H9 (cell line): ENCODE results near the gene SNRNP25. TPM values are rescaled to one million over a fixed set of nuclear protein-coding genes. Genes with fewer than 3 reads are reported as not detected.

Experiments
- DNase-seq: peaks from one replicate; pipeline ENCODE4 v3.0.0-alpha.2; 2017
- H2AFZ ChIP-seq: one replicate; pipeline ENCODE4 v1.6.1; 2013; ENCODE audit warnings: mild to moderate bottlenecking, low read length, control low read depth, moderate library complexity
- H2AK5ac ChIP-seq: 2 replicates; pipeline ENCODE4 v1.6.1; 2013; ENCODE audit warnings: low read length, control low read depth, mixed read lengths; ENCODE audit not compliant: insufficient read length
- H2BK120ac ChIP-seq: one replicate; pipeline ENCODE4 v1.6.1; 2013; ENCODE audit warnings: low read depth, mild to moderate bottlenecking, low read length, control low read depth, inconsistent platforms; ENCODE audit not compliant: poor library complexity, severe bottlenecking
- H2BK12ac ChIP-seq: 2 replicates; pipeline ENCODE4 v1.6.1; 2013; ENCODE audit warnings: low read length, control low read depth, mixed read lengths, low read depth; ENCODE audit not compliant: insufficient read length
- H2BK15ac ChIP-seq: 2 replicates; pipeline ENCODE4 v1.6.1; 2013; ENCODE audit warnings: low read depth, low read length, control low read depth
- H2BK20ac ChIP-seq: one replicate; pipeline ENCODE4 v1.6.1; 2013; ENCODE audit warnings: low read depth, mild to moderate bottlenecking, low read length, control low read depth, inconsistent platforms; ENCODE audit not compliant: poor library complexity, severe bottlenecking
- H2BK5ac ChIP-seq: 2 replicates; pipeline ENCODE4 v1.6.1; 2013; ENCODE audit warnings: low read length, control low read depth, mixed read lengths; ENCODE audit not compliant: insufficient read length
- H3K14ac ChIP-seq: 2 replicates; pipeline ENCODE4 v1.6.1; 2013; ENCODE audit warnings: low read length, control low read depth; ENCODE audit not compliant: insufficient read depth
- H3K18ac ChIP-seq: 2 replicates; pipeline ENCODE4 v1.6.1; 2013; ENCODE audit warnings: low read depth, mild to moderate bottlenecking, mixed read lengths, low read length, control low read depth; ENCODE audit not compliant: insufficient read length
- H3K23ac ChIP-seq: 2 replicates; pipeline ENCODE4 v1.6.1; 2013; ENCODE audit warnings: low read length, control low read depth, mixed read lengths, low read depth; ENCODE audit not compliant: insufficient read length
- H3K23me2 ChIP-seq: 2 replicates; pipeline ENCODE4 v1.6.1; 2013; ENCODE audit warnings: low read depth, mild to moderate bottlenecking, mixed read lengths, low read length, control low read depth; ENCODE audit not compliant: insufficient read length, poor library complexity, severe bottlenecking
- H3K27ac ChIP-seq: 2 replicates; pipeline ENCODE4 v1.5.1; 2013; ENCODE audit warnings: low read length, control low read depth, mixed read lengths, low read depth; ENCODE audit not compliant: insufficient read length
- H3K27me3 ChIP-seq: 2 replicates; pipeline ENCODE4 v1.6.1; 2013; ENCODE audit warnings: low read length, control low read depth, inconsistent platforms; ENCODE audit not compliant: insufficient read depth
- H3K4ac ChIP-seq: 2 replicates; pipeline ENCODE4 v1.6.1; 2013; ENCODE audit warnings: low read depth, mild to moderate bottlenecking, control low read depth, inconsistent platforms, low read length, moderate library complexity
- H3K4me1 ChIP-seq: 2 replicates; pipeline ENCODE4 v1.6.1; 2013; ENCODE audit warnings: low read length, control low read depth, inconsistent platforms; ENCODE audit not compliant: insufficient read depth
- H3K4me2 ChIP-seq: 2 replicates; pipeline ENCODE4 v1.6.1; 2013; ENCODE audit warnings: low read length, control low read depth, mixed read lengths; ENCODE audit not compliant: insufficient read length, insufficient read depth
- H3K56ac ChIP-seq: 2 replicates; pipeline ENCODE4 v1.6.1; 2013; ENCODE audit warnings: low read depth, mild to moderate bottlenecking, mixed read lengths, low read length, control low read depth; ENCODE audit not compliant: insufficient read length
- H3K79me1 ChIP-seq: 2 replicates; pipeline ENCODE4 v1.6.1; 2013; ENCODE audit warnings: low read depth, mild to moderate bottlenecking, moderate library complexity, low read length, control low read depth, inconsistent platforms; ENCODE audit not compliant: insufficient read depth, poor library complexity, severe bottlenecking
- H3K79me2 ChIP-seq: 2 replicates; pipeline ENCODE4 v1.6.1; 2013; ENCODE audit warnings: low read length, control low read depth, inconsistent platforms; ENCODE audit not compliant: insufficient read depth
- H3K9ac ChIP-seq: 2 replicates; pipeline ENCODE4 v1.6.1; 2013; ENCODE audit warnings: low read length, control low read depth, mixed read lengths; ENCODE audit not compliant: insufficient read length; ENCODE audit errors: extremely low read depth
- H3K9me3 ChIP-seq: one replicate; pipeline ENCODE4 v1.6.1; 2013; ENCODE audit warnings: low read depth, low read length, inconsistent platforms; ENCODE audit not compliant: control insufficient read depth
- H3T11ph ChIP-seq: one replicate; pipeline ENCODE4 v1.6.1; 2013; ENCODE audit warnings: mild to moderate bottlenecking, low read length, control low read depth, inconsistent platforms
- H4K20me1 ChIP-seq: one replicate; pipeline ENCODE4 v1.6.1; 2013; ENCODE audit not compliant: control insufficient read depth, insufficient read length, insufficient read depth
- H4K5ac ChIP-seq: 2 replicates; pipeline ENCODE4 v1.6.1; 2013; ENCODE audit warnings: low read depth, mild to moderate bottlenecking, mixed read lengths, low read length, control low read depth; ENCODE audit not compliant: insufficient read length
- H4K8ac ChIP-seq: replicated peaks from 2 replicates; pipeline ENCODE4 v1.6.1; 2013; ENCODE audit warnings: low read length, control low read depth, mixed read lengths, low read depth; ENCODE audit not compliant: insufficient read length
- H4K91ac ChIP-seq: 2 replicates; pipeline ENCODE4 v1.6.1; 2013; ENCODE audit warnings: low read depth, mild to moderate bottlenecking, moderate library complexity, mixed read lengths, low read length, control low read depth; ENCODE audit not compliant: insufficient read length
- H3K27ac Mint-ChIP-seq, 3 experiments: 2 replicates in 2 of 3; 3 replicates in 1 of 3; pipeline ENCODE4 v1.8.0; 2020 to 2021; ENCODE audit warnings: mixed read lengths in 3 of 3, mild to moderate bottlenecking in 1 of 3, moderate library complexity in 1 of 3
- H3K27me3 Mint-ChIP-seq: 2 replicates; pipeline ENCODE4 v1.8.0; 2021; ENCODE audit warnings: low read depth, mild to moderate bottlenecking, moderate library complexity, mixed read lengths
- H3K36me3 Mint-ChIP-seq, 3 experiments: 2 replicates in 2 of 3; 3 replicates in 1 of 3; pipeline ENCODE4 v1.8.0; 2020 to 2021; ENCODE audit warnings: low read depth in 3 of 3, mixed read lengths in 3 of 3; ENCODE audit not compliant: insufficient read depth in 1 of 3
- H3K4me1 Mint-ChIP-seq, 2 experiments: 2 replicates each; pipeline ENCODE4 v1.8.0; 2020; ENCODE audit warnings: mixed read lengths in 2 of 2
- H3K4me3 Mint-ChIP-seq, 2 experiments: 2 replicates in 1 of 2; 3 replicates in 1 of 2; pipeline ENCODE4 v1.8.0; 2020 to 2021; ENCODE audit warnings: mild to moderate bottlenecking in 2 of 2, mixed read lengths in 2 of 2, moderate library complexity in 1 of 2
- H3K9me3 Mint-ChIP-seq, 2 experiments: 2 replicates in 1 of 2; 3 replicates in 1 of 2; pipeline ENCODE4 v1.8.0; 2020; ENCODE audit warnings: mild to moderate bottlenecking in 2 of 2, mixed read lengths in 2 of 2, moderate library complexity in 1 of 2
- CTCF ChIP-seq: fragments of 200-600 bp; sonication (generic); conservative IDR thresholded peaks from 3 replicates; pipeline ENCODE4 v1.8.0; 2021; ENCODE audit warnings: antibody characterized with exemption, mild to moderate bottlenecking
- WGBS: extraction: QIAGEN DNeasy Blood & Tissue Kit; methylation state at CpG from one replicate; pipeline ENCODE4 v1.1.7; 2013; ENCODE audit warnings: missing lambda C conversion rate, low lambda C conversion rate, mixed read lengths; ENCODE audit not compliant: insufficient read length; ENCODE audit errors: extremely low coverage; 5-methylcytosine and 5-hydroxymethylcytosine counted together
- total RNA-seq: library from RNA; stranded (reverse); gene quantifications from 2 replicates; pipeline ENCODE4 v1.2.1, GENCODE V29; 2021

Gene SNRNP25
- total RNA-seq, 1 experiment from 2014 or later, result 78.5 TPM

- H2AK5ac ChIP-seq, result no peak overlapping the region
- H2BK15ac ChIP-seq, result no peak overlapping the region
- no peak overlapping the region for H4K8ac ChIP-seq
- Mint-ChIP-seq H3K9me3 (no peaks in the 10 kb centered on the region), H3K27ac (peak overlapping the region in 1 of 3 experiments; percentile 88; a peak in 1 of 7 replicates), H3K4me3 (peak overlapping the region in 1 of 2 experiments; percentile 78; a peak in 1 of 5 replicates), H3K4me1 (peaks cover 44 to 59% of the 10 kb centered on the region in 2 experiments), H3K27me3 (peaks cover 1% of the 10 kb centered on the region; the same call in 1 of the 2 replicates), H3K36me3 (peaks cover 0 to under 1% (median 0%) of the 10 kb centered on the region in 3 experiments; a peak in 2 of 7 replicates)
- H4K20me1 ChIP-seq, result peaks cover 3% of the 10 kb centered on the region
- H4K5ac ChIP-seq, result no peak overlapping the region
- peaks cover 6% of the 10 kb centered on the region; the same call in 1 of the 2 replicates for H3K4me1 ChIP-seq
- no peak overlapping the region for H3K56ac ChIP-seq
- no peak overlapping the region for H2BK120ac ChIP-seq
- no peak overlapping the region for H3K27ac ChIP-seq
- no peak overlapping the region for H3K9ac ChIP-seq
- H2BK20ac ChIP-seq, result no peak overlapping the region
- no peak for DNase-seq
- H2AFZ ChIP-seq, result no peak overlapping the region
- peak overlapping the region; percentile 44; the same call in 1 of the 2 replicates for H3K14ac ChIP-seq
- H3K4me2 ChIP-seq, result no peak overlapping the region
- H3K4ac ChIP-seq, result no peak overlapping the region
- peaks cover 19% of the 10 kb centered on the region for H3K23me2 ChIP-seq
- H3K9me3 ChIP-seq, result no peaks in the 10 kb centered on the region
- peak overlapping the region; percentile 9 for H3K18ac ChIP-seq
- H4K91ac ChIP-seq, result no peak overlapping the region
- H2BK12ac ChIP-seq, result no peak overlapping the region
- no peak overlapping the region for H2BK5ac ChIP-seq
- TF ChIP-seq CTCF, result no peak
- no CpG with 5 or more reads among the region's 12 CpGs for WGBS
- H3K79me2 ChIP-seq, result no peaks in the 10 kb centered on the region; the same call in 1 of the 2 replicates
- no peaks in the 10 kb centered on the region for H3K79me1 ChIP-seq
- H3K27me3 ChIP-seq, result no peaks in the 10 kb centered on the region
- no peak overlapping the region for H3T11ph ChIP-seq
- no peak overlapping the region for H3K23ac ChIP-seq
Observed at GRCh38 chr16:74051-74746, 20.6 kb downstream of the SNRNP25 start.
